K562 (cell line): ENCODE data around the gene SLC36A1. TPM values are rescaled to one million over a fixed set of nuclear protein-coding genes. Genes with fewer than 3 reads are reported as not detected.

Source experiments
- ATAC-seq: fragments of 200-7000 bp; cut with Tn5 transposase; 3 replicates; pipeline ENCODE4 v1.9.1; 2020; ENCODE audit warnings: moderate library complexity
- BruUV-seq: library from RNA; stranded (reverse); fragments of 400-500 nt; replicated peaks from 2 replicates; lab custom pipeline; 2021; lab: Mats Ljungman, UMichigan
- CTCF ChIA-PET: fragments of 300-600 bp; formaldehyde crosslinking; extraction: SDS; loops from one replicate; lab custom pipeline; 2021; ENCODE audit warnings: low intra/inter-chr PET ratio; lab: Yijun Ruan, JAX
- POLR2A ChIA-PET: fragments of 300-600, 350-650 bp; sonication (Branson Sonifier 250); formaldehyde crosslinking; extraction: SDS; loops from one replicate; lab custom pipeline; 2021; ENCODE audit warnings: antibody characterized with exemption, inconsistent platforms; lab: Yijun Ruan, JAX
- DNase-seq, 4 experiments: peaks; one replicate each; pipeline versions ENCODE4 v3.0.0 to v3.0.0-alpha.2; 2011 to 2018; ENCODE audit warnings: low spot score in 3 of 4, mixed read lengths in 3 of 4; ENCODE audit errors: extremely low read depth in 1 of 4
- FAIRE-seq: peaks from 2 replicates; lab custom pipeline; 2011; peaks lifted over from hg19 to GRCh38; lab: Jason Lieb, UNC
- H2AFZ ChIP-seq: 2 replicates; pipeline ENCODE4 v1.6.0; 2011; ENCODE audit warnings: low read depth, low read length, control low read depth, inconsistent platforms
- H3K27ac ChIP-seq: fragments of 200-600 bp; 3 replicates; pipeline ENCODE4 v1.8.0; 2011; ENCODE audit warnings: low read depth, mild to moderate bottlenecking, control low read depth, inconsistent platforms, low read length, moderate library complexity, mixed read lengths; ENCODE audit errors: extremely low read depth
- H3K27me3 ChIP-seq, 2 experiments: fragments of 300-600 bp in 1 of 2; 2 replicates in 1 of 2; 3 replicates in 1 of 2; pipeline versions ENCODE4 v1.6.0 to v1.8.0; 2011; ENCODE audit warnings: inconsistent platforms in 2 of 2, low read length in 2 of 2, mild to moderate bottlenecking in 1 of 2, mixed read lengths in 1 of 2, moderate library complexity in 1 of 2; ENCODE audit not compliant: control insufficient read depth in 2 of 2, insufficient read depth in 2 of 2
- H3K36me3 ChIP-seq: fragments of 300-600 bp; 3 replicates; pipeline ENCODE4 v1.8.0; 2011; ENCODE audit warnings: mild to moderate bottlenecking, low read length, inconsistent platforms; ENCODE audit not compliant: control insufficient read depth, insufficient read depth
- H3K4me1 ChIP-seq, 2 experiments: fragments of 200-600 bp in 1 of 2; replicated peaks in 1 of 2; 2 replicates in 1 of 2; 3 replicates in 1 of 2; pipeline versions ENCODE4 v1.5.1 to v1.8.0; 2011; ENCODE audit warnings: inconsistent platforms in 2 of 2, low read length in 2 of 2, mild to moderate bottlenecking in 1 of 2, mixed read lengths in 1 of 2, moderate library complexity in 1 of 2; ENCODE audit not compliant: control insufficient read depth in 2 of 2, insufficient read depth in 2 of 2
- H3K4me2 ChIP-seq: 2 replicates; pipeline ENCODE4 v1.6.1; 2011; ENCODE audit warnings: low read length, control low read depth, inconsistent platforms, mixed read lengths; ENCODE audit not compliant: insufficient read depth
- H3K4me3 ChIP-seq: fragments of 200-600 bp; sonication (generic), shearing (Covaris generic); 2 replicates; pipeline ENCODE4 v1.5.1; 2016; ENCODE audit warnings: control low read depth, inconsistent platforms
- H3K79me2 ChIP-seq: fragments of 200-600 bp; 3 replicates; pipeline ENCODE4 v1.8.0; 2011; ENCODE audit warnings: low read length, inconsistent platforms; ENCODE audit not compliant: control insufficient read depth, insufficient read depth
- H3K9ac ChIP-seq, 2 experiments: 2 replicates each; pipeline versions ENCODE4 v1.6.0 to v1.6.1; 2011; ENCODE audit warnings: low read depth in 2 of 2, low read length in 2 of 2, control low read depth in 1 of 2, inconsistent platforms in 1 of 2, mild to moderate bottlenecking in 1 of 2, mixed read lengths in 1 of 2; ENCODE audit not compliant: insufficient read depth in 1 of 2
- H3K9me1 ChIP-seq: one replicate; pipeline ENCODE4 v1.6.0; 2011; ENCODE audit warnings: inconsistent platforms, mild to moderate bottlenecking, low read length, moderate library complexity; ENCODE audit not compliant: control insufficient read depth, insufficient read depth
- H3K9me3 ChIP-seq: replicated peaks from 2 replicates; pipeline ENCODE4 v1.5.1; 2011; ENCODE audit warnings: low read depth, low read length, inconsistent platforms; ENCODE audit not compliant: control insufficient read depth, insufficient read depth
- H4K20me1 ChIP-seq: replicated peaks from 2 replicates; pipeline ENCODE4 v1.6.1; 2011; ENCODE audit warnings: low read length, inconsistent platforms, mixed read lengths; ENCODE audit not compliant: control insufficient read depth, insufficient read depth
- REST ChIP-seq, 2 experiments: fragments of 450-650 bp; formaldehyde crosslinking in 1 of 2; IDR thresholded peaks; 2 replicates each; pipeline versions ENCODE4 v1.4.0 to v1.6.1; 2014 to 2020; ENCODE audit warnings: mild to moderate bottlenecking in 2 of 2, borderline replicate concordance in 1 of 2, low read depth in 1 of 2
- ZC3H8 ChIP-seq: fragments of 450-650 bp; IDR thresholded peaks from 2 replicates; pipeline ENCODE4 v1.6.1; 2017
- WGBS: fragments of 100-300 bp; shearing (Covaris generic); methylation state at CpG from one replicate; pipeline ENCODE4 v1.1.6; 2016; ENCODE audit warnings: low coverage, mixed read lengths; ENCODE audit not compliant: insufficient coverage; ENCODE audit errors: missing lambda C conversion rate; 5-methylcytosine and 5-hydroxymethylcytosine counted together
- in situ Hi-C: fragments of 300-500 bp; cut with MboI; formaldehyde crosslinking; loops from 4 replicates; pipeline ENCODE4 v1.15.0; 2018; ENCODE audit warnings: inconsistent platforms, mixed read lengths
- intact Hi-C: fragments of 100-400 bp; cut with micrococcal nuclease; formaldehyde crosslinking; loops from 2 replicates; pipeline ENCODE4 v1.14.2; 2022
- polyA plus RNA-seq, 8 experiments: library from polyadenylated mRNA; depleted of rRNA in 4 of 8; stranded (reverse) in 5 of 8; unstranded in 3 of 8; fragments of >200 nt; fragmentation: Nextera tagmentation in 2 of 8; fragmentation: Illumina TruSeq in 1 of 8; extraction: Ambion mirVana in 2 of 8; extraction: Trizol in 1 of 8; gene quantifications; 2 replicates each; pipeline versions ENCODE4 v1.2.1 to v1.2.3, GENCODE V29; 2011 to 2014; ENCODE audit warnings: inconsistent platforms in 1 of 8, missing spikeins in 1 of 8
- total RNA-seq, 7 experiments: library from RNA; depleted of rRNA in 6 of 7; stranded (reverse); fragments of >200 nt in 6 of 7; fragmentation: Illumina TruSeq in 2 of 7; extraction: Trizol in 2 of 7; gene quantifications; 2 replicates each; pipeline versions ENCODE4 v1.2.1 to v1.2.3, GENCODE V29; 2011 to 2021; ENCODE audit warnings: low replicate concordance in 1 of 7
- TF ChIP-seq, protein P1 (sequence below), 2 experiments: IDR thresholded peaks; 2 replicates each; pipeline ENCODE4 v1.6.1; 2012; ENCODE audit warnings: improper control_type of control experiment in 2 of 2, low read depth in 2 of 2, low read length in 2 of 2, borderline replicate concordance in 1 of 2
- TF ChIP-seq, protein P2 (sequence below): fragments of 200-400 bp; formaldehyde crosslinking; IDR thresholded peaks from 2 replicates; pipeline ENCODE4 v1.6.1; 2017; ENCODE audit warnings: mild to moderate bottlenecking, low read depth, low read length, moderate library complexity
- TF ChIP-seq, protein P3 (sequence below): IDR thresholded peaks from 2 replicates; pipeline ENCODE4 v1.6.1; 2011; ENCODE audit not compliant: insufficient read length; ENCODE audit errors: extremely low read depth

SLC36A1 gene
- total and polyA plus RNA-seq, 9 of the 15 experiments (the other 6 are each of a cell fraction or from before 2014, with no cell fraction given), result 1.6 to 8.4 (median 4.6) TPM

DNA sequence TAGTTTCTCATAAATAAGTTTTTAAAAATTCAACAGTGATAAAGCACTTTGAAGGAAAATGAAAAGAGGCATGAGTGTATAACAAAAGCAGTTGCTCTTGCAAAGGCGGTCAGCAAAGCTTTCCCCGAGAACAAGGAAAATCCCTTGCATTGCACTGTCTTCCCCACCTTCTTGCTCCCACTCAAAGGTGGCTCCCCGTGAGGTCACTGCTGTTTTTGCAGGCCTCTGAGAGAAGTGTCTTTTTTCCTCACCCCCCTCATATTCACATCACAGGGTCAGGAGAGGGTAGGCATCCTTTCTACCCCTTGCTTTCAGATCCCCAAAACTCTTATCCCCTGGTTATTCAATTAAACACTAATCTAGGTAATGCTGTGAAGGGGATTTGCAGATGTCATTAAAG is 15.2 kb upstream of the SLC36A1 start (continued):
- TF ChIP-seq, protein P1, sequence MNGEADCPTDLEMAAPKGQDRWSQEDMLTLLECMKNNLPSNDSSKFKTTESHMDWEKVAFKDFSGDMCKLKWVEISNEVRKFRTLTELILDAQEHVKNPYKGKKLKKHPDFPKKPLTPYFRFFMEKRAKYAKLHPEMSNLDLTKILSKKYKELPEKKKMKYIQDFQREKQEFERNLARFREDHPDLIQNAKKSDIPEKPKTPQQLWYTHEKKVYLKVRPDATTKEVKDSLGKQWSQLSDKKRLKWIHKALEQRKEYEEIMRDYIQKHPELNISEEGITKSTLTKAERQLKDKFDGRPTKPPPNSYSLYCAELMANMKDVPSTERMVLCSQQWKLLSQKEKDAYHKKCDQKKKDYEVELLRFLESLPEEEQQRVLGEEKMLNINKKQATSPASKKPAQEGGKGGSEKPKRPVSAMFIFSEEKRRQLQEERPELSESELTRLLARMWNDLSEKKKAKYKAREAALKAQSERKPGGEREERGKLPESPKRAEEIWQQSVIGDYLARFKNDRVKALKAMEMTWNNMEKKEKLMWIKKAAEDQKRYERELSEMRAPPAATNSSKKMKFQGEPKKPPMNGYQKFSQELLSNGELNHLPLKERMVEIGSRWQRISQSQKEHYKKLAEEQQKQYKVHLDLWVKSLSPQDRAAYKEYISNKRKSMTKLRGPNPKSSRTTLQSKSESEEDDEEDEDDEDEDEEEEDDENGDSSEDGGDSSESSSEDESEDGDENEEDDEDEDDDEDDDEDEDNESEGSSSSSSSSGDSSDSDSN (IDR thresholded peaks at IDR 0.05; ENCODE audit: borderline replicate concordance in 1 of 2, low read depth in 2 of 2, low read length in 2 of 2), result no peak
- TF ChIP-seq ZC3H8, result no peak
- TF ChIP-seq, protein P2, sequence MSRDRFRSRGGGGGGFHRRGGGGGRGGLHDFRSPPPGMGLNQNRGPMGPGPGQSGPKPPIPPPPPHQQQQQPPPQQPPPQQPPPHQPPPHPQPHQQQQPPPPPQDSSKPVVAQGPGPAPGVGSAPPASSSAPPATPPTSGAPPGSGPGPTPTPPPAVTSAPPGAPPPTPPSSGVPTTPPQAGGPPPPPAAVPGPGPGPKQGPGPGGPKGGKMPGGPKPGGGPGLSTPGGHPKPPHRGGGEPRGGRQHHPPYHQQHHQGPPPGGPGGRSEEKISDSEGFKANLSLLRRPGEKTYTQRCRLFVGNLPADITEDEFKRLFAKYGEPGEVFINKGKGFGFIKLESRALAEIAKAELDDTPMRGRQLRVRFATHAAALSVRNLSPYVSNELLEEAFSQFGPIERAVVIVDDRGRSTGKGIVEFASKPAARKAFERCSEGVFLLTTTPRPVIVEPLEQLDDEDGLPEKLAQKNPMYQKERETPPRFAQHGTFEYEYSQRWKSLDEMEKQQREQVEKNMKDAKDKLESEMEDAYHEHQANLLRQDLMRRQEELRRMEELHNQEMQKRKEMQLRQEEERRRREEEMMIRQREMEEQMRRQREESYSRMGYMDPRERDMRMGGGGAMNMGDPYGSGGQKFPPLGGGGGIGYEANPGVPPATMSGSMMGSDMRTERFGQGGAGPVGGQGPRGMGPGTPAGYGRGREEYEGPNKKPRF, result no peak

GRCh38 chr5:151434570-151435237 is 12.7 kb upstream of the SLC36A1 start:
- Histone ChIP-seq H3K9me3 (no peaks in the 10 kb centered on the region), H3K9ac (no peak overlapping the region), H3K36me3 (no peaks in the 10 kb centered on the region), H3K4me1 (no peaks in the 10 kb centered on the region), H3K79me2 (no peaks in the 10 kb centered on the region), H3K27ac (no peak overlapping the region), H3K4me2 (no peak overlapping the region), H4K20me1 (no peaks in the 10 kb centered on the region), H3K27me3 (no peaks in the 10 kb centered on the region), H2AFZ (no peak overlapping the region), H3K4me3 (no peak overlapping the region), H3K9me1 (no peaks in the 10 kb centered on the region)
- in situ Hi-C loops, result no loop called here
- DNase-seq (no peak), FAIRE-seq (no peak), ATAC-seq (no peak)
- BruUV-seq, result no TSS peak
- ChIA-PET CTCF (no interaction called here), POLR2A (interaction anchor here (1.1 kb wide), 1 partner anchor 13 kb away, joined by 3 read pairs; the partner anchor contains the start of gene SLC36A1)
- intact Hi-C loops, result no loop called here
- 3% methylated on average over 5 of the region's 5 CpGs for WGBS
- TF ChIP-seq, protein P3, sequence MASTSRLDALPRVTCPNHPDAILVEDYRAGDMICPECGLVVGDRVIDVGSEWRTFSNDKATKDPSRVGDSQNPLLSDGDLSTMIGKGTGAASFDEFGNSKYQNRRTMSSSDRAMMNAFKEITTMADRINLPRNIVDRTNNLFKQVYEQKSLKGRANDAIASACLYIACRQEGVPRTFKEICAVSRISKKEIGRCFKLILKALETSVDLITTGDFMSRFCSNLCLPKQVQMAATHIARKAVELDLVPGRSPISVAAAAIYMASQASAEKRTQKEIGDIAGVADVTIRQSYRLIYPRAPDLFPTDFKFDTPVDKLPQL, result no peak
- TF ChIP-seq REST (IDR thresholded peaks at IDR 0.05; ENCODE audit: borderline replicate concordance) (no peak), REST (CRISPR knock-in tag; IDR thresholded peaks at IDR 0.05; ENCODE audit: low read depth) (no peak)
